WTC11 (cell line): Measurements from ENCODE around the gene ESRP2. TPM values are rescaled to one million over a fixed set of nuclear protein-coding genes. Genes with fewer than 3 reads are reported as not detected.

ENCODE experiments used
- ATAC-seq: fragments of 200-7000 bp; cut with Tn5 transposase; 2 replicates; pipeline ENCODE4 v1.10.0; 2021; ENCODE audit warnings: mild to moderate bottlenecking, moderate library complexity
- CTCF ChIA-PET: fragments of 300-600 bp; sonication (Branson Sonifier 250); formaldehyde crosslinking; loops from one replicate; lab custom pipeline; 2021; ENCODE audit warnings: antibody characterized with exemption; lab: Charles Lee
- POLR2A ChIA-PET: fragments of 350-600 bp; sonication (Branson Sonifier 250); formaldehyde crosslinking; loops from one replicate; lab custom pipeline; 2021; ENCODE audit warnings: antibody characterized with exemption; lab: Charles Lee
- DNase-seq: peaks from one replicate; pipeline ENCODE4 v3.0.0; 2021; ENCODE audit warnings: low spot score
- H3K27ac Mint-ChIP-seq: 2 replicates; pipeline ENCODE4 v1.8.0; 2021; ENCODE audit warnings: mixed read lengths
- H3K27me3 Mint-ChIP-seq: 2 replicates; pipeline ENCODE4 v1.8.0; 2021; ENCODE audit warnings: low read depth, mild to moderate bottlenecking, moderate library complexity, mixed read lengths
- H3K36me3 Mint-ChIP-seq: 2 replicates; pipeline ENCODE4 v1.8.0; 2021; ENCODE audit warnings: mixed read lengths
- H3K4me1 Mint-ChIP-seq: 2 replicates; pipeline ENCODE4 v1.8.0; 2022; ENCODE audit warnings: mixed read lengths
- H3K4me3 Mint-ChIP-seq: 2 replicates; pipeline ENCODE4 v1.8.0; 2021; ENCODE audit warnings: mild to moderate bottlenecking, moderate library complexity, mixed read lengths
- H3K9me3 Mint-ChIP-seq: 2 replicates; pipeline ENCODE4 v1.8.0; 2021; ENCODE audit warnings: mixed read lengths
- CREB1 ChIP-seq: sonication (generic); formaldehyde crosslinking; IDR thresholded peaks from 2 replicates; pipeline ENCODE4 v1.8.0; 2023; ENCODE audit warnings: mild to moderate bottlenecking, missing genetic modification reagents
- CREM ChIP-seq: sonication (generic); formaldehyde crosslinking; IDR thresholded peaks from 2 replicates; pipeline ENCODE4 v1.8.1; 2022; ENCODE audit warnings: mild to moderate bottlenecking, missing genetic modification reagents, moderate library complexity
- ETV6 ChIP-seq: sonication (generic); formaldehyde crosslinking; IDR thresholded peaks from 2 replicates; pipeline ENCODE4 v1.8.1; 2022; ENCODE audit warnings: mild to moderate bottlenecking, missing genetic modification reagents
- IRF2 ChIP-seq: sonication (generic); formaldehyde crosslinking; IDR thresholded peaks from 2 replicates; pipeline ENCODE4 v1.8.0; 2022; ENCODE audit warnings: low read depth, missing genetic modification reagents, borderline replicate concordance
- JUN ChIP-seq: sonication (generic); formaldehyde crosslinking; IDR thresholded peaks from 2 replicates; pipeline ENCODE4 v1.8.0; 2023; ENCODE audit warnings: mild to moderate bottlenecking, missing genetic modification reagents
- NFYB ChIP-seq: sonication (generic); formaldehyde crosslinking; conservative IDR thresholded peaks from 2 replicates; pipeline ENCODE4 v1.8.0; 2022; ENCODE audit warnings: low read depth, missing genetic modification reagents
- NR3C1 ChIP-seq: sonication (generic); formaldehyde crosslinking; conservative IDR thresholded peaks from 2 replicates; pipeline ENCODE4 v1.8.1; 2023; ENCODE audit warnings: low read depth, mild to moderate bottlenecking, missing genetic modification reagents
- RORB ChIP-seq: fragments of 250-450 bp; sonication (Bioruptor Pico); IDR thresholded peaks from 2 replicates; pipeline ENCODE4 v1.9.0; 2021; ENCODE audit warnings: mild to moderate bottlenecking
- ZNF219 ChIP-seq: sonication (generic); formaldehyde crosslinking; IDR thresholded peaks from 2 replicates; pipeline ENCODE4 v1.8.0; 2023; ENCODE audit warnings: missing genetic modification reagents, mild to moderate bottlenecking, borderline replicate concordance
- ZNF416 ChIP-seq: fragments of 250-450 bp; sonication (Bioruptor Pico); IDR thresholded peaks from 2 replicates; pipeline ENCODE4 v1.9.0; 2021; ENCODE audit warnings: mild to moderate bottlenecking, inconsistent platforms
- total RNA-seq: library from RNA; stranded (reverse); gene quantifications from 3 replicates; pipeline ENCODE4 v1.2.3, GENCODE V29; 2021
- TF ChIP-seq, protein P1 (sequence below): sonication (generic); formaldehyde crosslinking; IDR thresholded peaks from 2 replicates; pipeline ENCODE4 v1.8.0; 2022; ENCODE audit warnings: mild to moderate bottlenecking, missing genetic modification reagents
- TF ChIP-seq, protein P2 (sequence below): sonication (generic); formaldehyde crosslinking; IDR thresholded peaks from 2 replicates; pipeline ENCODE4 v1.8.1; 2023; ENCODE audit warnings: mild to moderate bottlenecking, missing genetic modification reagents
- TF ChIP-seq, protein P3 (sequence below): sonication (generic); formaldehyde crosslinking; IDR thresholded peaks from 2 replicates; pipeline ENCODE4 v1.8.1; 2023; ENCODE audit warnings: mild to moderate bottlenecking, moderate library complexity, missing genetic modification reagents
- TF ChIP-seq, protein P4 (sequence below): fragments of 250-450 bp; sonication (Bioruptor Pico); IDR thresholded peaks from 2 replicates; pipeline ENCODE4 v2.1.2; 2022; ENCODE audit warnings: mild to moderate bottlenecking, moderate library complexity
- TF ChIP-seq, protein P5 (sequence below): fragments of 250-450 bp; sonication (Bioruptor Pico); IDR thresholded peaks from 2 replicates; pipeline ENCODE4 v1.8.0; 2021; ENCODE audit warnings: mild to moderate bottlenecking
- TF ChIP-seq, protein P6 (sequence below): sonication (generic); formaldehyde crosslinking; IDR thresholded peaks from 2 replicates; pipeline ENCODE4 v1.8.0; 2022; ENCODE audit warnings: missing genetic modification reagents
- TF ChIP-seq, protein P7 (sequence below): sonication (generic); formaldehyde crosslinking; IDR thresholded peaks from 2 replicates; pipeline ENCODE4 v1.8.0; 2023; ENCODE audit warnings: missing genetic modification reagents

The ESRP2 gene
- total RNA-seq, 1 experiment from 2014 or later: 55.0 TPM

DNA sequence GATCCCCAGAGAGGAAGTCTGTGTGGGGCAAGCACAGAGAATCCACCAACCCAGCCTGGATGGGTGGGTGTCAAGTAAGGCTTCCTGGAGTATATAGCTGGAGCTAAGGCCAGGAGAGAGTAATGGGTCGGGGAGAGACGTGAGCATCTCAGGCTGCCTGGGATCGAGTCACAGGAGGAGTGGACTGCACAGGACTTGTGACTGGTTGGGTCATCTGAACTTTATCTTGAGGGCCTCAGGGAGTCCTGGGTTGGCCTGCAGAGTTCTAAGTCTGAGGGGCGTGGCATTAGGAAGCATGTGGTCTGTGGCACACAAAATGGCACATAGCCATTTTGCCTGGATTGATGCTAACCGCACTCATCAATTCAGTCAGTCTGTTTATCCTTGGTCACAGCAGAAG, 10.7 kb upstream of the ESRP2 start:
- peaks cover 5% of the 10 kb centered on the region for H3K4me1 Mint-ChIP-seq
- POLR2A ChIA-PET: no interaction called here
- H3K27ac Mint-ChIP-seq: no peak overlapping the region
- peaks cover 37% of the 10 kb centered on the region for H3K27me3 Mint-ChIP-seq
- no peaks in the 10 kb centered on the region for H3K9me3 Mint-ChIP-seq
- no peak for DNase-seq
- no peak for TF ChIP-seq CREM (CRISPR knock-in tag)
- TF ChIP-seq, protein P1, sequence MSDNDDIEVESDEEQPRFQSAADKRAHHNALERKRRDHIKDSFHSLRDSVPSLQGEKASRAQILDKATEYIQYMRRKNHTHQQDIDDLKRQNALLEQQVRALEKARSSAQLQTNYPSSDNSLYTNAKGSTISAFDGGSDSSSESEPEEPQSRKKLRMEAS (CRISPR knock-in tag): no peak
- TF ChIP-seq IRF2: no peak
- TF ChIP-seq RORB (CRISPR knock-in tag): no peak
- TF ChIP-seq CREB1: no peak
- TF ChIP-seq, all 79 proteins: peak for 0
- Mint-ChIP-seq H3K4me3 (no peak overlapping the region), H3K36me3 (0 out of 2 replicates have a peak, but pooled peaks cover 4% of the 10 kb centered on the region)
- CTCF ChIA-PET: interaction anchor here (0.6 kb wide), 1 partner anchor 241 kb away, joined by 3 read pairs; no protein-coding TSS in a partner anchor
- no peak for ATAC-seq

DNA sequence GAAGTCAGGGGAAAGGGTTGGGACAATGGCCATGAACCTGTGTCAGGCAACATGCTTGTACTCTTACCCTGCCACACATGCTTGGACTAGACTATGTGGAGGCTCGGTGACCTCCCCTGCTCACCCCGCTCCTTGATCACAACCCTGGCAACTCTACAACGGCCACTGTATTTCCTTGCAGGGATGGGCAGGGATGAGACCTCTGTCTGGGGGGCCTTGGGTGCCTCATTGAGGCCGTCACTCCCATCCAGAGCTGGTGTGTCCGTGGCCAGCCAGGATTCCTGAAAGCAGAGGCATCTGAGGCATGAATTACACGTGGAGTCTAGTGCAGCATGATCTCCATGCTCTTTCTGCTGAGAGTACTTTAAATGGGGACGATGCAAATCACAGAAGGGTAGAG, 10.2 kb upstream of the ESRP2 start:
- Mint-ChIP-seq H3K4me3 (peak overlapping the region; percentile 87), H3K4me1 (peaks cover 5% of the 10 kb centered on the region), H3K27ac (no peak overlapping the region), H3K36me3 (0 out of 2 replicates have a peak, but pooled peaks cover 4% of the 10 kb centered on the region), H3K27me3 (peaks cover 37% of the 10 kb centered on the region), H3K9me3 (no peaks in the 10 kb centered on the region)
- TF ChIP-seq ETV6 (CRISPR knock-in tag) (no peak), JUN (CRISPR knock-in tag) (no peak), CREM (CRISPR knock-in tag) (no peak)
- no peak for ATAC-seq
- ChIA-PET POLR2A (no interaction called here), CTCF (interaction anchor here (1.3 to 2.8 kb wide), 2 partner anchors 18 to 152 kb away, joined by 4 to 28 read pairs; partner anchors contain the start of gene SLC7A6)
- DNase-seq: no peak

DNA sequence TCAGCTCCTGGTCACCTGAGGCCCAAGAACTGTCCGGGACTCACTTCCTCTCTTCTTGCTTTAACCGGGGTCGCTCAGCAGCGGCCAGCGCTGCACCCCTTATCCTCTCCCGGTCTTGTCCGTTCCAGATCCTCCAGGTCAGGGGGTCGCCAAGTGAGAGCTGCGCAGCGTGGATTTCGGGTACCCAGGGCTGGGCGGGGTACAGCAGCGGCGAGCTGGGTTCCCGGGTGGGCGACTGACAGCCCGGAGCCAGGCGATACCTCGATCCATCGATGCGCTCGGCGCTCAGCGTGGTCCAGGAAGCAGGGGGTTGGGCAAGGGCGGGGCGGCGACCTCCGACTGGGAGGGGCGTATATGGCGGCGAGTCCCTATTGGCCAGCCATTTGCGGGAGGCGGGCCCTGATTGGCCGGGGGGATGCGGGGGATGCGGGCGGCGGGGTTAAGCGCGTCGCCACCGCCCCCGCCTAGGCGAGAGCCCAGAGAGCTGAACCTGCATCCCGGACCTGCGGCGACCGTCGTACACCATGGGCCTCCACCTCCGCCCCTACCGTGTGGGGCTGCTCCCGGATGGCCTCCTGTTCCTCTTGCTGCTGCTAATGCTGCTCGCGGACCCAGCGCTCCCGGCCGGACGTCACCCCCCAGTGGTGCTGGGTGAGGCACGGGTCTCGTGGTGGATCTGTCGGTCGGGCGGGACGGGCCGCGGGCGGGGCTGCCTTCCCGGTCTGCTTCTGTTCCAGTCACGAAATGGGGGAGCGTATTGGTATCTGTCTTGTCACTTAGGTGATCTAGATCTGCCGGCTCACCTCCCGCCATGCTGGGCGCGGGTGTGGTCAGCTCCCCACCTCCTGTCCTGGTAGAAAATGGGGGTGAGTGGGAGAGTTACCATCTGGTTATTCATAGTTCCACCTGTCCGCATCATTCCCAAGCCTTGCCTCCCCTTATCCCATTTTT, 9.3 kb upstream of the ESRP2 start, which contains the start of gene PLA2G15:
TSS of gene PLA2G15 (plus strand) at position 471 of the 951 bp plus-strand sequence. CDS start at position 525, 54 bp downstream.
- H3K27me3 Mint-ChIP-seq: peaks cover 37% of the 10 kb centered on the region
- no peaks in the 10 kb centered on the region for H3K9me3 Mint-ChIP-seq
- ATAC-seq (peak; percentile 96), DNase-seq (peak; percentile 98)
- peak within 1 kb of the TSS; percentile 56; the same call in 1 of the 2 replicates for H3K27ac Mint-ChIP-seq
- POLR2A ChIA-PET: interaction anchor here (0.9 kb wide), 1 partner anchor 160 kb away, joined by 3 read pairs; the partner anchor contains the start of gene NFATC3
- peaks cover 5% of the 10 kb centered on the region for H3K4me1 Mint-ChIP-seq
- peak within 1 kb of the TSS; percentile 97 for H3K4me3 Mint-ChIP-seq
- CTCF ChIA-PET: interaction anchor here (0.7 to 2.8 kb wide), 6 partner anchors 12 to 151 kb away, joined by 4 to 28 read pairs (median 6); partner anchors contain the start of gene SLC7A6
- no peaks in the 10 kb centered on the region for H3K36me3 Mint-ChIP-seq
- TF ChIP-seq, protein P2, sequence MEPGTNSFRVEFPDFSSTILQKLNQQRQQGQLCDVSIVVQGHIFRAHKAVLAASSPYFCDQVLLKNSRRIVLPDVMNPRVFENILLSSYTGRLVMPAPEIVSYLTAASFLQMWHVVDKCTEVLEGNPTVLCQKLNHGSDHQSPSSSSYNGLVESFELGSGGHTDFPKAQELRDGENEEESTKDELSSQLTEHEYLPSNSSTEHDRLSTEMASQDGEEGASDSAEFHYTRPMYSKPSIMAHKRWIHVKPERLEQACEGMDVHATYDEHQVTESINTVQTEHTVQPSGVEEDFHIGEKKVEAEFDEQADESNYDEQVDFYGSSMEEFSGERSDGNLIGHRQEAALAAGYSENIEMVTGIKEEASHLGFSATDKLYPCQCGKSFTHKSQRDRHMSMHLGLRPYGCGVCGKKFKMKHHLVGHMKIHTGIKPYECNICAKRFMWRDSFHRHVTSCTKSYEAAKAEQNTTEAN (CRISPR knock-in tag): 0 out of 2 replicates have a peak, but pooled peaks have one; percentile 56
- TF ChIP-seq, protein P3, sequence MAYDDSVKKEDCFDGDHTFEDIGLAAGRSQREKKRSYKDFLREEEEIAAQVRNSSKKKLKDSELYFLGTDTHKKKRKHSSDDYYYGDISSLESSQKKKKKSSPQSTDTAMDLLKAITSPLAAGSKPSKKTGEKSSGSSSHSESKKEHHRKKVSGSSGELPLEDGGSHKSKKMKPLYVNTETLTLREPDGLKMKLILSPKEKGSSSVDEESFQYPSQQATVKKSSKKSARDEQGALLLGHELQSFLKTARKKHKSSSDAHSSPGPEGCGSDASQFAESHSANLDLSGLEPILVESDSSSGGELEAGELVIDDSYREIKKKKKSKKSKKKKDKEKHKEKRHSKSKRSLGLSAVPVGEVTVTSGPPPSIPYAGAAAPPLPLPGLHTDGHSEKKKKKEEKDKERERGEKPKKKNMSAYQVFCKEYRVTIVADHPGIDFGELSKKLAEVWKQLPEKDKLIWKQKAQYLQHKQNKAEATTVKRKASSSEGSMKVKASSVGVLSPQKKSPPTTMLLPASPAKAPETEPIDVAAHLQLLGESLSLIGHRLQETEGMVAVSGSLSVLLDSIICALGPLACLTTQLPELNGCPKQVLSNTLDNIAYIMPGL: peak; percentile 75; the same call in 1 of the 2 replicates
- TF ChIP-seq CREM (CRISPR knock-in tag): 0 out of 2 replicates have a peak, but pooled peaks have one; percentile 49
- TF ChIP-seq, protein P4, sequence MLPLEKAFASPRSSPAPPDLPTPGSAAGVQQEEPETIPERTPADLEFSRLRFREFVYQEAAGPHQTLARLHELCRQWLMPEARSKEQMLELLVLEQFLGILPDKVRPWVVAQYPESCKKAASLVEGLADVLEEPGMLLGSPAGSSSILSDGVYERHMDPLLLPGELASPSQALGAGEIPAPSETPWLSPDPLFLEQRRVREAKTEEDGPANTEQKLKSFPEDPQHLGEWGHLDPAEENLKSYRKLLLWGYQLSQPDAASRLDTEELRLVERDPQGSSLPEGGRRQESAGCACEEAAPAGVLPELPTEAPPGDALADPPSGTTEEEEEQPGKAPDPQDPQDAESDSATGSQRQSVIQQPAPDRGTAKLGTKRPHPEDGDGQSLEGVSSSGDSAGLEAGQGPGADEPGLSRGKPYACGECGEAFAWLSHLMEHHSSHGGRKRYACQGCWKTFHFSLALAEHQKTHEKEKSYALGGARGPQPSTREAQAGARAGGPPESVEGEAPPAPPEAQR (CRISPR knock-in tag): no peak
- TF ChIP-seq, protein P5, sequence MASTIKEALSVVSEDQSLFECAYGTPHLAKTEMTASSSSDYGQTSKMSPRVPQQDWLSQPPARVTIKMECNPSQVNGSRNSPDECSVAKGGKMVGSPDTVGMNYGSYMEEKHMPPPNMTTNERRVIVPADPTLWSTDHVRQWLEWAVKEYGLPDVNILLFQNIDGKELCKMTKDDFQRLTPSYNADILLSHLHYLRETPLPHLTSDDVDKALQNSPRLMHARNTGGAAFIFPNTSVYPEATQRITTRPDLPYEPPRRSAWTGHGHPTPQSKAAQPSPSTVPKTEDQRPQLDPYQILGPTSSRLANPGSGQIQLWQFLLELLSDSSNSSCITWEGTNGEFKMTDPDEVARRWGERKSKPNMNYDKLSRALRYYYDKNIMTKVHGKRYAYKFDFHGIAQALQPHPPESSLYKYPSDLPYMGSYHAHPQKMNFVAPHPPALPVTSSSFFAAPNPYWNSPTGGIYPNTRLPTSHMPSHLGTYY: no peak
- no peak for TF ChIP-seq NR3C1 (CRISPR knock-in tag)
- 0 out of 2 replicates have a peak, but pooled peaks have one; percentile 21 for TF ChIP-seq ZNF416
- TF ChIP-seq, protein P6, sequence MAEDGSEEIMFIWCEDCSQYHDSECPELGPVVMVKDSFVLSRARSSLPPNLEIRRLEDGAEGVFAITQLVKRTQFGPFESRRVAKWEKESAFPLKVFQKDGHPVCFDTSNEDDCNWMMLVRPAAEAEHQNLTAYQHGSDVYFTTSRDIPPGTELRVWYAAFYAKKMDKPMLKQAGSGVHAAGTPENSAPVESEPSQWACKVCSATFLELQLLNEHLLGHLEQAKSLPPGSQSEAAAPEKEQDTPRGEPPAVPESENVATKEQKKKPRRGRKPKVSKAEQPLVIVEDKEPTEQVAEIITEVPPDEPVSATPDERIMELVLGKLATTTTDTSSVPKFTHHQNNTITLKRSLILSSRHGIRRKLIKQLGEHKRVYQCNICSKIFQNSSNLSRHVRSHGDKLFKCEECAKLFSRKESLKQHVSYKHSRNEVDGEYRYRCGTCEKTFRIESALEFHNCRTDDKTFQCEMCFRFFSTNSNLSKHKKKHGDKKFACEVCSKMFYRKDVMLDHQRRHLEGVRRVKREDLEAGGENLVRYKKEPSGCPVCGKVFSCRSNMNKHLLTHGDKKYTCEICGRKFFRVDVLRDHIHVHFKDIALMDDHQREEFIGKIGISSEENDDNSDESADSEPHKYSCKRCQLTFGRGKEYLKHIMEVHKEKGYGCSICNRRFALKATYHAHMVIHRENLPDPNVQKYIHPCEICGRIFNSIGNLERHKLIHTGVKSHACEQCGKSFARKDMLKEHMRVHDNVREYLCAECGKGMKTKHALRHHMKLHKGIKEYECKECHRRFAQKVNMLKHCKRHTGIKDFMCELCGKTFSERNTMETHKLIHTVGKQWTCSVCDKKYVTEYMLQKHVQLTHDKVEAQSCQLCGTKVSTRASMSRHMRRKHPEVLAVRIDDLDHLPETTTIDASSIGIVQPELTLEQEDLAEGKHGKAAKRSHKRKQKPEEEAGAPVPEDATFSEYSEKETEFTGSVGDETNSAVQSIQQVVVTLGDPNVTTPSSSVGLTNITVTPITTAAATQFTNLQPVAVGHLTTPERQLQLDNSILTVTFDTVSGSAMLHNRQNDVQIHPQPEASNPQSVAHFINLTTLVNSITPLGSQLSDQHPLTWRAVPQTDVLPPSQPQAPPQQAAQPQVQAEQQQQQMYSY (CRISPR knock-in tag): 0 out of 2 replicates have a peak, but pooled peaks have one; percentile 28
- TF ChIP-seq NFYB (CRISPR knock-in tag): peak; percentile 87
- TF ChIP-seq, protein P7, sequence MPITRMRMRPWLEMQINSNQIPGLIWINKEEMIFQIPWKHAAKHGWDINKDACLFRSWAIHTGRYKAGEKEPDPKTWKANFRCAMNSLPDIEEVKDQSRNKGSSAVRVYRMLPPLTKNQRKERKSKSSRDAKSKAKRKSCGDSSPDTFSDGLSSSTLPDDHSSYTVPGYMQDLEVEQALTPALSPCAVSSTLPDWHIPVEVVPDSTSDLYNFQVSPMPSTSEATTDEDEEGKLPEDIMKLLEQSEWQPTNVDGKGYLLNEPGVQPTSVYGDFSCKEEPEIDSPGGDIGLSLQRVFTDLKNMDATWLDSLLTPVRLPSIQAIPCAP (CRISPR knock-in tag): no peak
- TF ChIP-seq, protein P1 (CRISPR knock-in tag): 0 out of 2 replicates have a peak, but pooled peaks have one; percentile 27
- TF ChIP-seq ZNF219 (CRISPR knock-in tag): no peak
